Transverse colon (tissue), 3 donors: Measurements from ENCODE around the gene SLC4A8.

ENCODE experiments used
- EP300 ChIP-seq: sonication (generic); formaldehyde crosslinking; IDR thresholded peaks from one replicate; pipeline ENCODE4 v1.6.1; 2017; ENCODE audit warnings: antibody characterized with exemption, low read depth
- TF ChIP-seq, protein P1 (sequence below), 5 experiments: fragments of 200-600 bp in 3 of 5; fragments of 450-650 bp in 2 of 5; sonication (generic) in 3 of 5; IDR thresholded peaks; 1 replicate in 2 of 5; 2 replicates in 3 of 5; pipeline ENCODE4 v1.5.1; 2016 to 2017; ENCODE audit warnings: antibody characterized with exemption in 5 of 5, inconsistent platforms in 3 of 5, mild to moderate bottlenecking in 2 of 5, moderate library complexity in 1 of 5

DNA sequence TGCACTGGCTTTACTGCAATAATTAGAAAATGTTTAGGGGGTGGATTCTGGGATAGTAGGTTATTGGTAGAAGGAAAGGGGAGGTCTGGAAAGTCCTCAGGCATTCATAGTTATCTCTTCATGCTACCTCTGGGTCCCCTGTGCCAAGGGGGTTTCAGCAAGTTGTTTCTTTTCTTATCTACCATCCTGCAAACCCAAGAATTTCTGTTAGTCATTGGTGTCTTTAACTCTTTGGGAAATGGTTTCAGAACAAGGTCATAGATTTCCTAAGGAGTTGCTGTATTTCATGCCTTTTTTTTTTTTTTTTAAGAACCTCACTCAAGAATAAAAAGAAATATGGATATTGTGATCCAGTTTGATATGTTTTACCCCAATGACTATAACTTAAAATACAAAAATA lies 63.6 kb downstream of the SLC4A8 start:
- TF ChIP-seq, protein P1, sequence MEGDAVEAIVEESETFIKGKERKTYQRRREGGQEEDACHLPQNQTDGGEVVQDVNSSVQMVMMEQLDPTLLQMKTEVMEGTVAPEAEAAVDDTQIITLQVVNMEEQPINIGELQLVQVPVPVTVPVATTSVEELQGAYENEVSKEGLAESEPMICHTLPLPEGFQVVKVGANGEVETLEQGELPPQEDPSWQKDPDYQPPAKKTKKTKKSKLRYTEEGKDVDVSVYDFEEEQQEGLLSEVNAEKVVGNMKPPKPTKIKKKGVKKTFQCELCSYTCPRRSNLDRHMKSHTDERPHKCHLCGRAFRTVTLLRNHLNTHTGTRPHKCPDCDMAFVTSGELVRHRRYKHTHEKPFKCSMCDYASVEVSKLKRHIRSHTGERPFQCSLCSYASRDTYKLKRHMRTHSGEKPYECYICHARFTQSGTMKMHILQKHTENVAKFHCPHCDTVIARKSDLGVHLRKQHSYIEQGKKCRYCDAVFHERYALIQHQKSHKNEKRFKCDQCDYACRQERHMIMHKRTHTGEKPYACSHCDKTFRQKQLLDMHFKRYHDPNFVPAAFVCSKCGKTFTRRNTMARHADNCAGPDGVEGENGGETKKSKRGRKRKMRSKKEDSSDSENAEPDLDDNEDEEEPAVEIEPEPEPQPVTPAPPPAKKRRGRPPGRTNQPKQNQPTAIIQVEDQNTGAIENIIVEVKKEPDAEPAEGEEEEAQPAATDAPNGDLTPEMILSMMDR (IDR thresholded peaks at IDR 0.05): no peak
- no peak for TF ChIP-seq EP300
